Glomerular endothelial cell (primary cell): ENCODE measurements around the gene CDK10. TPM values are rescaled to one million over a fixed set of nuclear protein-coding genes. Genes with fewer than 3 reads are reported as not detected.

Experiments used
- DNase-seq: peaks from one replicate; pipeline ENCODE4 v3.0.0-alpha.2; 2011; ENCODE audit warnings: low read depth, low spot score; ENCODE audit errors: extremely low read depth
- total RNA-seq: library from RNA; depleted of rRNA; stranded (reverse); fragments of >200 nt; gene quantifications from 2 replicates; pipeline ENCODE4 v1.2.3, GENCODE V29; 2015

CDK10 gene
- total RNA-seq, 1 donor from 2014 or later = 52.9 TPM

- DNase-seq = no peak
These were observed 45.8 kb downstream of the CDK10 start for GRCh38 chr16:89732142-89732917.

DNA sequence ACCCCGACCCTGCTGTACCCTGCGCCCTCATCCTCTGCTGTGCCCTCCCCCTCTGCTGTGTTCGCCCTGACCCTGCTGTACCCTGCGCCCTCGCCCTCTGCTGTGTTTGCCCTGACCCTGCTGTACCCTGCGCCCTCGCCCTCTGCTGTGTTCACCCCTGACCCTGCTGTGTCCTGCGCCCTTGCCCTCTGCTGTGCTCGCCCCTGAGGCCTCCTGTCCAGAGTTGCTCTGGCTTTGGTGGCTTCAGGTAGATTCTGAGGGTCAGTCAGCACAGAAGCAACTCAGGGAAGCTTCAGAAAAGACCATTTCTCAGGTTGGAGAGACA lies 46.4 kb downstream of the CDK10 start:
- DNase-seq = no peak

- no peak for DNase-seq
These were observed 46.8 kb downstream of the CDK10 start for GRCh38 chr16:89733322-89733721.

- DNase-seq = no peak
These were observed 47.3 kb downstream of the CDK10 start for GRCh38 chr16:89733792-89734191.

- DNase-seq = no peak
These were observed 50.1 kb downstream of the CDK10 start for GRCh38 chr16:89736554-89736953.

DNA sequence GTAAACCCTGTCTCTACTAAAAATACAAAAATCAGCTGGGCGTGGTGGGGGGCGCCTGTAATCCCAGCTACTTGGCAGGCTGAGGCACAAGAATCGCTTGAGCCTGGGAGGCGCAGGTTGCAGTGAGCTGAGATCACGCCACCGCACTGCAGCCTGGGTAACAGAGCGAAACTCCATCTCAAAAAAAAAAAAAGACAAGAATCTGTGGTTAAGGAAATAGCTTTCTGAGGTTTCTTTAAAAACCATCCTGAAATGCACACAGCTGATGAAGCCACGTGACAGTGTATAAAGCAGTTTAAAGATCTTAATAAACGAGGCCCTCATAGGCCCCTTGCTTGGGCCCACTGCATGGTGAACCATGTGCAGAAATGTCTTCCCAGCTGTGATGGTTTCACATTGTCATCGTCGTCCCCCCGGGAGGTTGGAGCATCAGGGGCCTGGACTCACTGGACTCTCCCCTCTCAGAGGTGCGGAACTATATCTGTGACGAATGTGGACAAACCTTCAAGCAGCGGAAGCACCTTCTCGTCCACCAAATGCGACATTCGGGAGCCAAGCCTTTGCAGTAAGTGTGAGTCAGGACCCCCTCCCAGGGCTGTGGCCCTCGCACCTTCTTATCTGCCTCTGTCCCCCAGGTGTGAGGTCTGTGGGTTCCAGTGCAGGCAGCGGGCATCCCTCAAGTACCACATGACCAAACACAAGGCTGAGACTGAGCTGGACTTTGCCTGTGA lies 51.0 kb downstream of the CDK10 start:
- DNase-seq = no peak

DNA sequence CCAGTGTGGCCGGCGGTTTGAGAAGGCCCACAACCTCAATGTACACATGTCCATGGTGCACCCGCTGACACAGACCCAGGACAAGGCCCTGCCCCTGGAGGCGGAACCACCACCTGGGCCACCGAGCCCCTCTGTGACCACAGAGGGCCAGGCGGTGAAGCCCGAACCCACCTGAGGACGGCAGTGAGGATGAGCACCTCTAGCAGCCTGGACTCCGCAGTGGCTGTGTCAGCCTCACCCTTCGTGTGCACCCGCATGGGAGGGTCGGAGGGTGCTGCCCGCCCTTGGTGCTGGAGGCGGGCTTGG lies 51.5 kb downstream of the CDK10 start:
- DNase-seq = no peak

DNA sequence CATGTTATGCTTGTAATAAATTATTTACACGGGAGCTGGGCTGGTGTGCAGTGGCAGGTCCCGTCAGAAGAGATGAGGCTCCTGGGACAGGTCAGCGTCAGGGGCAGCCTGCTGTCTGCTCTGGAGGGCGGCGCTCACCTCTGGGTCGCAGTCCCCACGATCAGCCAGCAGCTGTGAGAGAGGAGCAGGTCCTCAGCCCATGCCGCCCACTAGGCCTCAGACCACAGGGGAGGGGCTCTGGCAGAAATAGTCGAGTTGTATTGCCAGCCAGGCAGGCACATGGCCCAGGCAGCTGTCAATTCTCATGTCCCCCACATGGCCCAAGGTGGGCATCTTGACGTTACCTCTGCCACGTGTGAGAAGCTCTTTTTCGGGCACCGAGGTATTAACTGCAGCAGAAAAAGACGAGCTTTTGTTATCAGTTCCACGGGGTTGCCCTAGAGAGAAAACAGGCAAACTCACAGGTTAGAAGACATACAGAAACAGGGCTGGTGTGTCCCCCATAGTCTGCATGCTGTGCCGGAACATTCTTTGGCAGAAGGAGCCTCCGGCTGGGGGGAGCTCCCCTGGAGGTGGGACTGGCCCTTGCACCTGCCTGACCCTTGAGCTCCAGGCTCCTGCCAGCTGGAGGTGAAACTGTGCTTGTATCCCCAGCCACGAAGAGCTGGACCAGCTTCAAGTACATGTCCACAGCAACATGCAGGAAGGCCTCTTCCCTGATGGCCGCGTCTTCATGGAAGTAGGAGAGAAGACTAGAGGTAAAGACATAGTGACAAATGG lies 52.2 kb downstream of the CDK10 start:
- DNase-seq = no peak

DNA sequence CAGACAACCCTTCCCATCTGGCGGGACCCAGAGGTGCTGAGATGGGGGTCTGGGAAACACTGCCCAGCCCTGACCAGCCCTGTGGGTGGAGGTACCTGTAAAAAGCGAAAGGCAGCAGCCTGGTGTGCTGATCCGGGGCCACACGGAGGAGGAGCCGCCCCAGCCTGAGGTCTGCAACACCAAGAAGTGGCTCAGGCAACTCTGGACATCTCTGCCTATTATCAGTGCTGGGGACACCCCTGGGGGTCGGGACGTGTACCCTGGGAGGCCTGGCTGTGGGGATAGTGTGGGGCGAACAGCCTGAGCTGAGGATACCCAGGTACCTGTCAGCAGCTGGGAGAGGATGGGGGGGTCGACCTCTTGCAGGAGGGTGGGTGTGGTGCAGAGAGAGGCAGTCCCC lies 52.9 kb downstream of the CDK10 start:
- DNase-seq = no peak

DNA sequence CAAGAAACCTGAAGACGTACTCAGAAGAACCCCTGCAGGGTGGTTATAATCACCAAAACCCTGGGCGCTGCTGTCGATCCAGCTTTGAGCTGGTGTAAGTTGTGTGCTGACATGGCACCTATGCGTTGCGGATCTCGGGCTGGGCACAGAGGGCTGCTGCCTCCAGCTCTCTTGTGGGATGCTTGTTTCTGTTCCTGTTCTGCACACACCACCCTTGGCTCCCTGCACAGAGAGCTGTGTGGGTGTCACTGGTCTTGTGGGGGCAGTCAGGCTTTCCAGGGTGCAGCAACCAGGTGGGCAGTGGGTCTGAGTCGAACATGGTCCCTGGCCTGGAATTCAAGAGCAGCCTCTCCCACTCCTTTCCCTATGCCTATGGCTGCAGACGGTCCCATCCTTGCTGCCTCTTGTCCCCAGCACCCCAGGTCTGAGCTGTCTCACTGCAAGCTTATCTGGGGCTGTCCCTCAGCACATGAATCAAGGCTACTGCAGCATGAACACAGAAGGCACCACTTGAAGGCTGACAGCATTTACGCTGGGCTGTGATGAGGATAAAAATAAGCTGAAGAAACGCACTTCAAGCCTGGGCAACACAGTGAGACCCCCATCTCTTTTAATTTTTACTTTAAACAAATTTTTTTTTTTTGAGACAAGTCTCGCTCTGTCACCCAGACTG lies 55.0 kb downstream of the CDK10 start:
- no peak for DNase-seq

GRCh38 chr16:89742948-89743347 lies 56.5 kb downstream of the CDK10 start:
- no peak for DNase-seq

- DNase-seq = no peak
These were observed 58.3 kb downstream of the CDK10 start for GRCh38 chr16:89744813-89745212.

Other genes with a start within 250 kb of the CDK10 start
- gene ANKRD11, start 196.1 kb upstream of the CDK10 start, total RNA-seq = 113 and 178 TPM in 2 replicates
- gene SPG7, start 178.3 kb upstream of the CDK10 start, total RNA-seq = 141 and 210 TPM in 2 replicates
- 4,854 and 6,899 TPM in 2 replicates for gene RPL13, start 126.0 kb upstream of the CDK10 start, total RNA-seq
- 6.1 and 34.4 TPM in 2 replicates for gene CPNE7, start 110.9 kb upstream of the CDK10 start, total RNA-seq
- gene DPEP1, start 73.0 kb upstream of the CDK10 start, total RNA-seq = 1.8 TPM in 1 of 2 replicates, not detected in the other
- 107 and 121 TPM in 2 replicates for gene CHMP1A, start 29.0 kb upstream of the CDK10 start, total RNA-seq
- 8.3 and 10.0 TPM in 2 replicates for gene SPATA33, start 28.9 kb upstream of the CDK10 start, total RNA-seq
- 22.1 and 32.7 TPM in 2 replicates for gene SPATA2L, start 15.0 kb downstream of the CDK10 start, total RNA-seq
- gene VPS9D1, start 34.2 kb downstream of the CDK10 start, total RNA-seq = 10.5 and 16.9 TPM in 2 replicates
- gene ZNF276, start 34.8 kb downstream of the CDK10 start, total RNA-seq = 13.2 and 33.8 TPM in 2 replicates
- gene FANCA, start 130.0 kb downstream of the CDK10 start, total RNA-seq = 7.6 and 32.3 TPM in 2 replicates
- gene SPIRE2, start 141.8 kb downstream of the CDK10 start, total RNA-seq = 1.6 and 3.3 TPM in 2 replicates
- 184 and 223 TPM in 2 replicates for gene TCF25, start 186.9 kb downstream of the CDK10 start, total RNA-seq
- gene MC1R, start 232.2 kb downstream of the CDK10 start, total RNA-seq = 2.7 and 2.8 TPM in 2 replicates
- gene TUBB3, start 236.7 kb downstream of the CDK10 start, total RNA-seq = 275 and 412 TPM in 2 replicates